Keratinocyte (primary cell): ENCODE data around the gene NEK8. TPM values are rescaled to one million over a fixed set of nuclear protein-coding genes. Genes with fewer than 3 reads are reported as not detected.
A peak's percentile ranks its signal among the peaks of the same experiment; 100 is the strongest.

Source experiments
- DNase-seq: peaks from one replicate; pipeline ENCODE4 v3.0.0-alpha.2; 2011; ENCODE audit warnings: low read depth, missing footprints, low spot score
- FAIRE-seq: peaks from 2 replicates; lab custom pipeline; 2011; peaks lifted over from hg19 to GRCh38; lab: Jason Lieb, UNC
- H2AFZ ChIP-seq: 2 replicates; pipeline ENCODE4 v1.6.0; 2012; ENCODE audit warnings: low read length, control low read depth, inconsistent platforms; ENCODE audit not compliant: control insufficient read depth
- H3K27ac ChIP-seq: 2 replicates; pipeline ENCODE4 v1.5.1; 2011; ENCODE audit warnings: low read length; ENCODE audit not compliant: control insufficient read depth, insufficient read depth
- H3K27me3 ChIP-seq: 3 replicates; pipeline ENCODE4 v1.6.0; 2011; ENCODE audit warnings: low read length; ENCODE audit not compliant: control insufficient read depth, insufficient read depth; ENCODE audit errors: extremely low read depth
- H3K36me3 ChIP-seq, 2 experiments: 2 replicates in 1 of 2; 3 replicates in 1 of 2; pipeline ENCODE4 v1.5.1; 2011; ENCODE audit warnings: low read length in 2 of 2, mild to moderate bottlenecking in 1 of 2; ENCODE audit not compliant: control insufficient read depth in 2 of 2, insufficient read depth in 2 of 2; ENCODE audit errors: extremely low read depth in 1 of 2
- H3K4me1 ChIP-seq: 3 replicates; pipeline ENCODE4 v1.5.1; 2011; ENCODE audit warnings: low read length; ENCODE audit not compliant: control insufficient read depth, insufficient read depth; ENCODE audit errors: extremely low read depth
- H3K4me2 ChIP-seq: 3 replicates; pipeline ENCODE4 v1.6.0; 2011; ENCODE audit warnings: low read depth, low read length; ENCODE audit not compliant: control insufficient read depth, insufficient read depth; ENCODE audit errors: extremely low read depth
- H3K4me3 ChIP-seq, 3 experiments: fragments of 200-600 bp in 1 of 3; sonication (generic) in 1 of 3; 2 replicates in 2 of 3; 3 replicates in 1 of 3; pipeline ENCODE4 v1.5.1; 2011 to 2016; ENCODE audit warnings: low read length in 3 of 3, mild to moderate bottlenecking in 3 of 3, control low read depth in 2 of 3, inconsistent platforms in 1 of 3, low read depth in 1 of 3, mixed read lengths in 1 of 3, mixed run types in 1 of 3, moderate library complexity in 1 of 3; ENCODE audit not compliant: control insufficient read depth in 2 of 3, insufficient read depth in 2 of 3; ENCODE audit errors: extremely low read depth in 1 of 3
- H3K79me2 ChIP-seq: 2 replicates; pipeline ENCODE4 v1.6.0; 2012; ENCODE audit warnings: low read length; ENCODE audit not compliant: control insufficient read depth, insufficient read depth
- H3K9ac ChIP-seq: 3 replicates; pipeline ENCODE4 v1.6.0; 2011; ENCODE audit warnings: low read length; ENCODE audit not compliant: control insufficient read depth, insufficient read depth; ENCODE audit errors: extremely low read depth
- H3K9me1 ChIP-seq: 3 replicates; pipeline ENCODE4 v1.6.0; 2011; ENCODE audit warnings: low read length; ENCODE audit not compliant: control insufficient read depth, insufficient read depth; ENCODE audit errors: extremely low read depth
- H3K9me3 ChIP-seq: 2 replicates; pipeline ENCODE4 v1.5.1; 2012; ENCODE audit warnings: low read depth, low read length; ENCODE audit not compliant: control insufficient read depth
- H4K20me1 ChIP-seq: 3 replicates; pipeline ENCODE4 v1.6.0; 2011; ENCODE audit warnings: low read length; ENCODE audit not compliant: control insufficient read depth, insufficient read depth; ENCODE audit errors: extremely low read depth
- CTCF ChIP-seq, 3 experiments: IDR thresholded peaks in 1 of 3; conservative IDR thresholded peaks in 1 of 3; optimal IDR thresholded peaks in 1 of 3; 2 replicates in 2 of 3; 3 replicates in 1 of 3; pipeline versions ENCODE3 to v1.5.1; 2011; ENCODE audit warnings: low read length in 3 of 3, mild to moderate bottlenecking in 3 of 3, moderate library complexity in 2 of 3, control low read depth in 1 of 3, inconsistent platforms in 1 of 3; ENCODE audit not compliant: insufficient read depth in 2 of 3; ENCODE audit errors: extremely low read depth in 1 of 3
- EZH2 ChIP-seq: IDR thresholded peaks from one replicate; pipeline ENCODE4 v1.6.1; 2012; ENCODE audit warnings: inconsistent platforms, mild to moderate bottlenecking, low read length, moderate library complexity
- dilution Hi-C: fragments of 300-500 bp; cut with MboI; formaldehyde crosslinking; loops from one replicate; pipeline ENCODE4 v1.7.0; 2020; ENCODE audit warnings: low sequenced_read_pairs; ENCODE audit not compliant: extremely low pct_ligation_motif_present
- polyA plus RNA-seq, 5 experiments: library from polyadenylated mRNA; depleted of rRNA in 3 of 5; stranded (reverse) in 3 of 5; stranded (forward) in 1 of 5; unstranded in 1 of 5; fragments of >200 nt; gene quantifications; 1 replicate in 1 of 5; 2 replicates in 3 of 5; 3 replicates in 1 of 5; pipeline versions ENCODE4 v1.2.1 to v1.2.3, GENCODE V29; 2011 to 2012; ENCODE audit warnings: missing spikeins in 2 of 5, low read depth in 1 of 5, low replicate concordance in 1 of 5

The NEK8 gene
- polyA plus RNA-seq, 1 donor (not counting 4 experiments of a cell fraction or from before 2014, with no cell fraction given), result 4.1 TPM

DNA sequence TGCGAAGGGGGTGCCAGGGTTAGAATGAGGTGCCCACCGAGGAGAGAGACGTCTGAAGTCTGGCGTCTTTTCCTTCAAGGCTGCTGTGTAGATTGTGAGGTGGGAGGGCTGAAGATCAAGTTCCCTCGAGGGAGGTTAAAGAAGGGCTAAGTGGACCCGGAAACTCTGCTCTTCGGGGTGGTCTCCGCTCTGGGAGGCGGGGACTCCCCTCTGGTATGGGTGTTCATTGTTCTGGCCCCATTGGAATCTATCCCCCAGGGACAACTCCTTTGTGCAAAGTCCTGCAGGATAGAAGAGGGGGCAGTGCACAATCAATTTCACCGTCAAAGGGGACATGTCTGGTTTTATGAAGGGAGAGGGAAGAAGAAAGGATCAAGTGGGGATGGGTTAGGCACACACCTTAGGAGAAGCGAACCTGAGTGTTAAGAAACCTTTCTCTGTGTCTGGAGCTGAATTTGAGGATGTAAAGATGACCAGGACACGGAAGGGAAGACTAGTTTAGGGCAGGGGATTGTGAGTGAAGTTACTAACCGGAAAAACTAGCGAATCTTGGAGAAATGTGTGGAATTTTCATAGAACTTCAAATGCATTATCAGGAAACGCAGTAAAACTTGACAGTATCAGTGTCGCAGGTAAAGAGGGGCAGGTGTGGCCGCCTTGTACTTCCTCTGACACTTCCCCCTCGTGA is 10.1 kb upstream of the NEK8 start:
- Histone ChIP-seq H3K79me2 (peaks cover 58% of the 10 kb centered on the region), H3K4me3 (peak overlapping the region; percentile 69 to 99 (median 73)), H2AFZ (peak overlapping the region; percentile 54), H3K4me2 (peak overlapping the region; percentile 71), H3K9ac (peak overlapping the region; percentile 95), H3K9me3 (no peaks in the 10 kb centered on the region), H3K36me3 (peaks cover 25 to 53% of the 10 kb centered on the region in 2 experiments), H3K4me1 (peaks cover 48% of the 10 kb centered on the region), H3K9me1 (peaks cover 3% of the 10 kb centered on the region), H3K27me3 (no peaks in the 10 kb centered on the region), H4K20me1 (peaks cover 23% of the 10 kb centered on the region), H3K27ac (peak overlapping the region; percentile 89)
- TF ChIP-seq EZH2 (no peak), CTCF (optimal IDR thresholded peaks at IDR 0.05 in 1 of 3, IDR thresholded peaks at IDR 0.05 in 1 of 3, conservative IDR thresholded peaks at IDR 0.05 in 1 of 3; ENCODE audit: extremely low read depth in 1 of 3, insufficient read depth in 2 of 3, low read length in 3 of 3) (no peak)
- DNase-seq (no peak), FAIRE-seq (no peak)
- dilution Hi-C loops, result no loop called here

- FAIRE-seq, result no peak
- Histone ChIP-seq H4K20me1 (peaks cover 23% of the 10 kb centered on the region), H3K79me2 (peaks cover 60% of the 10 kb centered on the region)
Observed at GRCh38 chr17:28719021-28719433, 9.6 kb upstream of the NEK8 start.

More at GRCh38 chr17:28719021-28719433, 9.6 kb upstream of the NEK8 start:
- no peak for DNase-seq
- no peak for TF ChIP-seq EZH2
- no peak for TF ChIP-seq CTCF (optimal IDR thresholded peaks at IDR 0.05 in 1 of 3, IDR thresholded peaks at IDR 0.05 in 1 of 3, conservative IDR thresholded peaks at IDR 0.05 in 1 of 3; ENCODE audit: extremely low read depth in 1 of 3, insufficient read depth in 2 of 3, low read length in 3 of 3)
- H3K4me3 ChIP-seq, result peak overlapping the region; percentile 81 to 99 (median 87)
- dilution Hi-C loops, result no loop called here
- peak overlapping the region; percentile 89 for H3K27ac ChIP-seq
- peaks cover 27 to 51% of the 10 kb centered on the region in 2 experiments for H3K36me3 ChIP-seq
- H2AFZ ChIP-seq, result peak overlapping the region; percentile 64
- H3K9ac ChIP-seq, result peak overlapping the region; percentile 95
- peak overlapping the region; percentile 71 for H3K4me2 ChIP-seq
- peaks cover 3% of the 10 kb centered on the region for H3K9me1 ChIP-seq
- H3K27me3 ChIP-seq, result no peaks in the 10 kb centered on the region
- no peaks in the 10 kb centered on the region for H3K9me3 ChIP-seq
- H3K4me1 ChIP-seq, result peaks cover 50% of the 10 kb centered on the region
